DOHH2 (cell line): ENCODE data around the gene INPP4B.

Experiments used
- H3F3A ChIP-seq: fragments of 200-600 bp; sonication (generic), shearing (Covaris generic); 2 replicates; pipeline ENCODE4 v1.6.0; 2016; ENCODE audit warnings: antibody characterized with exemption, mild to moderate bottlenecking; ENCODE audit not compliant: control insufficient read depth, insufficient read depth
- H3K27ac ChIP-seq: fragments of 200-600 bp; sonication (generic); 2 replicates; pipeline ENCODE4 v1.5.1; 2014; ENCODE audit warnings: low read depth, mild to moderate bottlenecking, low read length, moderate library complexity
- H3K27me3 ChIP-seq: fragments of 200-600 bp; sonication (generic); 2 replicates; pipeline ENCODE4 v1.6.1; 2014; ENCODE audit warnings: mild to moderate bottlenecking, low read length, mixed read lengths; ENCODE audit not compliant: control insufficient read depth
- H3K36me3 ChIP-seq: fragments of 200-600 bp; sonication (generic); 2 replicates; pipeline ENCODE4 v1.6.1; 2014; ENCODE audit warnings: mild to moderate bottlenecking, low read length, moderate library complexity, mixed read lengths; ENCODE audit not compliant: control insufficient read depth
- H3K4me1 ChIP-seq: fragments of 200-600 bp; sonication (generic); 2 replicates; pipeline ENCODE4 v1.6.1; 2014; ENCODE audit warnings: mild to moderate bottlenecking, low read length, mixed read lengths; ENCODE audit not compliant: control insufficient read depth
- H3K4me2 ChIP-seq: fragments of 200-600 bp; sonication (generic); 2 replicates; pipeline ENCODE4 v1.6.0; 2014; ENCODE audit warnings: mild to moderate bottlenecking, low read length, moderate library complexity
- H3K4me3 ChIP-seq: fragments of 200-600 bp; sonication (generic); 2 replicates; pipeline ENCODE4 v1.5.1; 2014; ENCODE audit warnings: mild to moderate bottlenecking, low read length, mixed read lengths
- H3K79me2 ChIP-seq: fragments of 200-600 bp; sonication (generic); 2 replicates; pipeline ENCODE4 v1.6.1; 2014; ENCODE audit warnings: mild to moderate bottlenecking, low read length, mixed read lengths; ENCODE audit not compliant: control insufficient read depth
- H3K9me2 ChIP-seq: fragments of 200-600 bp; sonication (generic); replicated peaks from 2 replicates; pipeline ENCODE4 v1.6.1; 2014; ENCODE audit warnings: mild to moderate bottlenecking, low read length, mixed read lengths; ENCODE audit not compliant: control insufficient read depth
- H3K9me3 ChIP-seq: fragments of 200-600 bp; sonication (generic); 2 replicates; pipeline ENCODE4 v1.6.1; 2014; ENCODE audit warnings: antibody characterized with exemption, low read length, mixed read lengths; ENCODE audit not compliant: control insufficient read depth, insufficient read depth
- H4K20me1 ChIP-seq: fragments of 200-600 bp; sonication (generic); 2 replicates; pipeline ENCODE4 v1.6.0; 2014; ENCODE audit warnings: low read depth, mild to moderate bottlenecking, antibody characterized with exemption, low read length, moderate library complexity; ENCODE audit not compliant: control insufficient read depth, insufficient read depth
- CTCF ChIP-seq: fragments of 200-600 bp; sonication (generic); IDR thresholded peaks from one replicate; pipeline ENCODE4 v1.5.1; 2014; ENCODE audit warnings: antibody characterized with exemption, mild to moderate bottlenecking, low read depth, low read length; ENCODE audit not compliant: poor library complexity, severe bottlenecking
- EZH2phosphoT487 ChIP-seq: fragments of 200-600 bp; sonication (generic); IDR thresholded peaks from 2 replicates; pipeline ENCODE4 v1.6.1; 2017; ENCODE audit warnings: borderline replicate concordance, mild to moderate bottlenecking, antibody characterized with exemption, low read length, moderate library complexity, mixed read lengths

INPP4B gene

DNA sequence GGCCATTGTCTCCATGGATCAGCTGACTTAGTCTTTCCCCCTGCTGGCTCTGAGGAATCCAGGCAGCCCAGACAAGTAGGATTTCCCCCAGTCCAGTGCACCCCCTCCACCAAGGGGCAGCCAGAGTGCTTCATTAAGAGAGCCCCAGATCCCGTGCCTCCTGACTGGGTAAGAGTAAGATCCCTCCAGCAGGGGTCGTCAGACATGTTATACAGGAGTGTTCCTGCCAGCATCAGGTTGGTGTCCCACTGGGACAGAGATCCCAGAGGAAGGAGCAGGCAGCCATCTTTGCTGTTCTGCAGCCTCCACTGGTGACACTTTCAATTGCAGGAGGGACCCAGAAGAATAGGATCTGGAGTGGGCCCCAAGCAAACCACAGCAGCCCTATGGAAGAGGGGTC lies 29.0 kb upstream of the INPP4B start:
- Histone ChIP-seq H3K79me2 (no peaks in the 10 kb centered on the region), H3K27ac (no peak overlapping the region), H3K9me2 (no peaks in the 10 kb centered on the region), H3K4me1 (no peaks in the 10 kb centered on the region), H3F3A (no peaks in the 10 kb centered on the region), H3K4me2 (no peak overlapping the region), H3K9me3 (no peaks in the 10 kb centered on the region), H3K27me3 (no peaks in the 10 kb centered on the region), H4K20me1 (no peaks in the 10 kb centered on the region), H3K4me3 (no peak overlapping the region), H3K36me3 (no peaks in the 10 kb centered on the region)
- no peak for TF ChIP-seq EZH2phosphoT487
- no peak for TF ChIP-seq CTCF

GRCh38 chr4:142874684-142875083 lies 28.6 kb upstream of the INPP4B start:
- TF ChIP-seq EZH2phosphoT487 (no peak), CTCF (no peak)
- no peaks in the 10 kb centered on the region for H3K79me2 ChIP-seq
- no peaks in the 10 kb centered on the region for H3F3A ChIP-seq
- H3K4me1 ChIP-seq, result no peaks in the 10 kb centered on the region
- no peaks in the 10 kb centered on the region for H3K27me3 ChIP-seq
- H4K20me1 ChIP-seq, result no peaks in the 10 kb centered on the region
- no peaks in the 10 kb centered on the region for H3K9me3 ChIP-seq
- no peak overlapping the region for H3K27ac ChIP-seq
- H3K36me3 ChIP-seq, result no peaks in the 10 kb centered on the region
- H3K9me2 ChIP-seq, result no peaks in the 10 kb centered on the region
- no peak overlapping the region for H3K4me3 ChIP-seq
- no peak overlapping the region for H3K4me2 ChIP-seq

GRCh38 chr4:142866685-142867084 lies 20.6 kb upstream of the INPP4B start:
- Histone ChIP-seq H4K20me1 (no peaks in the 10 kb centered on the region), H3K4me3 (no peak overlapping the region)

More at GRCh38 chr4:142866685-142867084, 20.6 kb upstream of the INPP4B start:
- no peaks in the 10 kb centered on the region for H3K36me3 ChIP-seq
- H3K9me3 ChIP-seq, result no peaks in the 10 kb centered on the region
- no peak for TF ChIP-seq CTCF
- TF ChIP-seq EZH2phosphoT487, result no peak
- no peaks in the 10 kb centered on the region for H3K79me2 ChIP-seq
- no peaks in the 10 kb centered on the region for H3K4me1 ChIP-seq
- no peak overlapping the region for H3K4me2 ChIP-seq
- no peaks in the 10 kb centered on the region for H3K27me3 ChIP-seq
- H3K9me2 ChIP-seq, result no peaks in the 10 kb centered on the region; the same call in 1 of the 2 replicates
- H3K27ac ChIP-seq, result no peak overlapping the region
- H3F3A ChIP-seq, result no peaks in the 10 kb centered on the region
